ENCODE data around the gene SLC16A3. TPM values are rescaled to one million over a fixed set of nuclear protein-coding genes. Genes with fewer than 3 reads are reported as not detected.

SLC16A3 gene
- total and polyA plus RNA-seq, 2 of the 8 experiments (the other 6 are each of a cell fraction or from before 2014, with no cell fraction given): 3.8 to 8.7 TPM

- TF ChIP-seq, protein P1, sequence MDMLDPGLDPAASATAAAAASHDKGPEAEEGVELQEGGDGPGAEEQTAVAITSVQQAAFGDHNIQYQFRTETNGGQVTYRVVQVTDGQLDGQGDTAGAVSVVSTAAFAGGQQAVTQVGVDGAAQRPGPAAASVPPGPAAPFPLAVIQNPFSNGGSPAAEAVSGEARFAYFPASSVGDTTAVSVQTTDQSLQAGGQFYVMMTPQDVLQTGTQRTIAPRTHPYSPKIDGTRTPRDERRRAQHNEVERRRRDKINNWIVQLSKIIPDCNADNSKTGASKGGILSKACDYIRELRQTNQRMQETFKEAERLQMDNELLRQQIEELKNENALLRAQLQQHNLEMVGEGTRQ (IDR thresholded peaks at IDR 0.05; ENCODE audit: low read length): no peak
- TF ChIP-seq TAF7 (optimal IDR thresholded peaks at IDR 0.05; ENCODE audit: borderline replicate concordance, low read depth, low read length): no peak
- no peak for TF ChIP-seq SP4 (IDR thresholded peaks at IDR 0.05; ENCODE audit: low read length)
- no peak for TF ChIP-seq TBP (IDR thresholded peaks at IDR 0.05; ENCODE audit: low read depth, low read length)
- TF ChIP-seq RXRA (IDR thresholded peaks at IDR 0.05; ENCODE audit: insufficient read depth, low read depth, low read length): no peak
- TF ChIP-seq TEAD4 (IDR thresholded peaks at IDR 0.05; ENCODE audit: low read depth, low read length): no peak
Measured at GRCh38 chr17:82247182-82247823, 18.5 kb downstream of the SLC16A3 start (continued).

Data from H1 (cell line).